Fibroblast of lung (primary cell): Measurements from ENCODE around the gene TJP3. TPM values are rescaled to one million over a fixed set of nuclear protein-coding genes. Genes with fewer than 3 reads are reported as not detected.

Source experiments
- DNase-seq, 2 donors: peaks; one replicate each; pipeline versions ENCODE4 v3.0.0 to v3.0.0-alpha.2; 2010; ENCODE audit warnings: low read depth in 2 of 2
- H2AFZ ChIP-seq: 2 replicates; pipeline ENCODE4 v1.5.1; 2012; ENCODE audit warnings: low read length, control low read depth, inconsistent platforms
- H3K27ac ChIP-seq: 2 replicates; pipeline ENCODE4 v1.5.1; 2011; ENCODE audit warnings: low read length, control low read depth; ENCODE audit not compliant: insufficient read depth
- H3K27me3 ChIP-seq: 2 replicates; pipeline ENCODE4 v1.5.1; 2011; ENCODE audit warnings: mild to moderate bottlenecking, low read length; ENCODE audit not compliant: control insufficient read depth, insufficient read depth
- H3K36me3 ChIP-seq: 2 replicates; pipeline ENCODE4 v1.5.1; 2011; ENCODE audit warnings: low read length; ENCODE audit not compliant: control insufficient read depth, insufficient read depth
- H3K4me1 ChIP-seq: 2 replicates; pipeline ENCODE4 v1.5.1; 2011; ENCODE audit warnings: low read length; ENCODE audit not compliant: control insufficient read depth, insufficient read depth; ENCODE audit errors: extremely low read depth
- H3K4me2 ChIP-seq: 2 replicates; pipeline ENCODE4 v1.5.1; 2011; ENCODE audit warnings: low read length, control low read depth; ENCODE audit not compliant: insufficient read depth; ENCODE audit errors: extremely low read depth
- H3K4me3 ChIP-seq, 4 experiments: fragments of 200-600 bp in 1 of 4; sonication (generic) in 1 of 4; replicated peaks in 1 of 4; 2 replicates each; pipeline ENCODE4 v1.5.1; 2011 to 2016; ENCODE audit warnings: low read length in 4 of 4, low read depth in 3 of 4, mild to moderate bottlenecking in 3 of 4, control low read depth in 2 of 4, inconsistent platforms in 1 of 4, mixed read lengths in 1 of 4; ENCODE audit not compliant: insufficient read depth in 1 of 4; ENCODE audit errors: control extremely low read depth in 1 of 4
- H3K79me2 ChIP-seq: 2 replicates; pipeline ENCODE4 v1.5.1; 2012; ENCODE audit warnings: mild to moderate bottlenecking, low read length, inconsistent platforms; ENCODE audit not compliant: control insufficient read depth, insufficient read depth
- H3K9ac ChIP-seq: 2 replicates; pipeline ENCODE4 v1.5.1; 2011; ENCODE audit warnings: mild to moderate bottlenecking, low read length, control low read depth; ENCODE audit not compliant: insufficient read depth
- H3K9me3 ChIP-seq: 2 replicates; pipeline ENCODE4 v1.5.1; 2012; ENCODE audit warnings: low read depth, low read length; ENCODE audit not compliant: control insufficient read depth, insufficient read depth
- H4K20me1 ChIP-seq: 2 replicates; pipeline ENCODE4 v1.5.1; 2011; ENCODE audit warnings: low read length; ENCODE audit not compliant: control insufficient read depth, insufficient read depth; ENCODE audit errors: extremely low read depth
- EZH2 ChIP-seq: IDR thresholded peaks from 2 replicates; pipeline ENCODE4 v1.5.1; 2012; ENCODE audit warnings: low read length, control low read depth, mild to moderate bottlenecking; ENCODE audit errors: missing control alignments
- polyA plus RNA-seq, 2 donors: library from polyadenylated mRNA; depleted of rRNA in 1 of 2; stranded (reverse) in 1 of 2; unstranded in 1 of 2; fragments of >200 nt; gene quantifications; 2 replicates each; pipeline ENCODE4 v1.2.1, GENCODE V29; 2011 to 2012; ENCODE audit warnings: missing spikeins in 1 of 2
- total RNA-seq: library from RNA; depleted of rRNA; stranded (reverse); fragments of >200 nt; gene quantifications from 2 replicates; pipeline ENCODE4 v1.2.1, GENCODE V29; 2014
- TF ChIP-seq, protein P1 (sequence below), 2 donors: IDR thresholded peaks in 1 of 2; conservative IDR thresholded peaks in 1 of 2; 1 replicate in 1 of 2; 2 replicates in 1 of 2; pipeline ENCODE4 v1.5.1; 2011 to 2012; ENCODE audit warnings: low read length in 2 of 2, control low read depth in 1 of 2, inconsistent platforms in 1 of 2, low read depth in 1 of 2, mild to moderate bottlenecking in 1 of 2

Gene TJP3
- total and polyA plus RNA-seq, 2 donors (not counting 1 experiment from before 2014, with no cell fraction given), result not detected

DNA sequence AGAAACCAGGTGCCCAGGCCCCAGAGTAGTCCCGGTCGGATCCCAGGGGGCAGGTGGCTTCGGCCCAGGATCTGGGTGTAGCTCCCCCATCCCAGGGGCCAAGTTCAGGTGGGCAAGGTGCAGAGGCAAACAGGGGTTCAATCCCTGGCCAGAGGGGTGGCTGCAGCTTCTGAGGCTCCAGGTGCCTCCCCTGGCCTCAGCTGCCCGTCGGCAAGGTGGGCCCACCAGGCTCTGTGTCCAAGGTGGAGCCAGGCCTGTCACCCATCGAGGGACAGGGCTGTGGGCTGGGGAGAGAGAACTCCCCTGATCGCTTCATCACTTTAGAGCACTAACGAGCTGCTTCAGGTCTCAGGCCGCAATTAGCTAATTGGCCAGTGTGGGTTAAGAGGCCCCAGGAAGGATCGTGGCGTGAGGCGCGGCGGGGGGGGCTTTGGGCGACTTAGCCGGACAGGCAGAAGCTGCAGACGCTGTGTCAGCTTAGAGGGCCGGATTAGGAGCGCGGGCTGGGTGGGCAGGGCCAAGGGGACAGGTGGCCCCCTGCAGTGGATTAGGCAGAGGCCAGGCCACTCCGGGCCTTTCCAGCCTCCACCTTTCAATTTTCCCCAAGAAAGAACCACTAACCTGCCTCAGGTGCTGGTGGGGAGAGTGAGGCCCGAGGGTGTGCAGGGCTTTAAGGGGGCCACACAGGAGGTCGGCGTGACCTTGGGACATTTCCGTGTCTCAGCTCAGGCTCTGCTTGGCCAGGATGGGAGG is 66.6 kb downstream of the TJP3 start:
- Histone ChIP-seq H3K27ac (no peak overlapping the region), H3K79me2 (no peaks in the 10 kb centered on the region), H3K36me3 (no peaks in the 10 kb centered on the region), H2AFZ (no peak overlapping the region), H3K9ac (no peak overlapping the region), H4K20me1 (no peaks in the 10 kb centered on the region), H3K9me3 (no peaks in the 10 kb centered on the region), H3K27me3 (no peaks in the 10 kb centered on the region), H3K4me3 (no peak overlapping the region), H3K4me2 (no peak overlapping the region), H3K4me1 (no peaks in the 10 kb centered on the region)
- TF ChIP-seq, protein P1, sequence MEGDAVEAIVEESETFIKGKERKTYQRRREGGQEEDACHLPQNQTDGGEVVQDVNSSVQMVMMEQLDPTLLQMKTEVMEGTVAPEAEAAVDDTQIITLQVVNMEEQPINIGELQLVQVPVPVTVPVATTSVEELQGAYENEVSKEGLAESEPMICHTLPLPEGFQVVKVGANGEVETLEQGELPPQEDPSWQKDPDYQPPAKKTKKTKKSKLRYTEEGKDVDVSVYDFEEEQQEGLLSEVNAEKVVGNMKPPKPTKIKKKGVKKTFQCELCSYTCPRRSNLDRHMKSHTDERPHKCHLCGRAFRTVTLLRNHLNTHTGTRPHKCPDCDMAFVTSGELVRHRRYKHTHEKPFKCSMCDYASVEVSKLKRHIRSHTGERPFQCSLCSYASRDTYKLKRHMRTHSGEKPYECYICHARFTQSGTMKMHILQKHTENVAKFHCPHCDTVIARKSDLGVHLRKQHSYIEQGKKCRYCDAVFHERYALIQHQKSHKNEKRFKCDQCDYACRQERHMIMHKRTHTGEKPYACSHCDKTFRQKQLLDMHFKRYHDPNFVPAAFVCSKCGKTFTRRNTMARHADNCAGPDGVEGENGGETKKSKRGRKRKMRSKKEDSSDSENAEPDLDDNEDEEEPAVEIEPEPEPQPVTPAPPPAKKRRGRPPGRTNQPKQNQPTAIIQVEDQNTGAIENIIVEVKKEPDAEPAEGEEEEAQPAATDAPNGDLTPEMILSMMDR (conservative IDR thresholded peaks at IDR 0.05 in 1 of 2, IDR thresholded peaks at IDR 0.05 in 1 of 2; ENCODE audit: low read depth in 1 of 2, low read length in 2 of 2), result no peak
- TF ChIP-seq EZH2, result no peak
- no peak for DNase-seq

DNA sequence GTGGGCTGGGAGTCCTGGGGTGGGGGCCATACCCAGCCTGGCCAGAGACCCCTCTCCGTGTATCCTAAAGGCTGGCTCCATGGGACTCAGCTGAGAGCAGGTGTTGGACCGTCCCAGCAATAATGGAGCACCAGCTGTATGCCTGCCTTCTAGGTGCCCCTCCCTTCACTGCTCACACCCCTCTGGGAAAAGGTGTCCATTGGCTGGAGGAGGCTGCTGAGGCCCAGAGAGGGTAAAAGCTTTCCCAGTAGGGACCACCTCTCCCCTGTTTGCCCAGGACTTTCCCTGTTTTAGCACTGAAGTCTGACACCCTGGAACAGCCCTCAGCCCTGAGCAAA is 67.2 kb downstream of the TJP3 start:
- Histone ChIP-seq H3K9me3 (no peaks in the 10 kb centered on the region), H3K36me3 (no peaks in the 10 kb centered on the region), H3K4me2 (no peak overlapping the region), H3K79me2 (no peaks in the 10 kb centered on the region), H3K27ac (no peak overlapping the region), H2AFZ (no peak overlapping the region), H4K20me1 (no peaks in the 10 kb centered on the region), H3K4me1 (no peaks in the 10 kb centered on the region), H3K4me3 (no peak overlapping the region), H3K9ac (no peak overlapping the region), H3K27me3 (no peaks in the 10 kb centered on the region)
- DNase-seq, result no peak
- TF ChIP-seq, protein P1 (conservative IDR thresholded peaks at IDR 0.05 in 1 of 2, IDR thresholded peaks at IDR 0.05 in 1 of 2; ENCODE audit: low read depth in 1 of 2, low read length in 2 of 2), result no peak
- no peak for TF ChIP-seq EZH2

DNA sequence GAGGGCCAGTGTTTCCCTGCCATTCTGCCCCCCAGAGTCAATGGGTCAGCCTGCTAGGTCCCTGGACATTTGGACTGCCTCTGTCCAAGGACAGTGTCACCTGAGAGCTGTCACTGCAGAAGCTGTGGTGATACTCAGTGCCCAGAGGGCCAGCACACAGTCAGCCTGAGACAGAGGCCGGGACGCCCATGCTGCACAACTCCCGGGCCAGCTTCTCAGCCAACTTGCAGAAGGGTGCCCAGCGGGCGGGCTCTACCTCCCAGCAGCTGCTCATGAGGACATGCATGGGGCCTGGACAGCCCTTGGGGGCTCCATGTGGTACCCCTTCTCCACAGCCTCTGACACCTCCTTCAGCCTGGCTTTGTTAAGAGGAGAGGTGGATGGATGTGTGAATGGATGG is 67.6 kb downstream of the TJP3 start:
- no peaks in the 10 kb centered on the region for H3K9me3 ChIP-seq
- H3K4me3 ChIP-seq, result no peak overlapping the region
- H3K4me2 ChIP-seq, result no peak overlapping the region
- TF ChIP-seq, protein P1 (conservative IDR thresholded peaks at IDR 0.05 in 1 of 2, IDR thresholded peaks at IDR 0.05 in 1 of 2; ENCODE audit: low read depth in 1 of 2, low read length in 2 of 2), result no peak
- TF ChIP-seq EZH2, result no peak
- H3K36me3 ChIP-seq, result no peaks in the 10 kb centered on the region
- no peak overlapping the region for H3K27ac ChIP-seq
- H3K9ac ChIP-seq, result no peak overlapping the region
- H3K79me2 ChIP-seq, result no peaks in the 10 kb centered on the region
- no peaks in the 10 kb centered on the region for H3K4me1 ChIP-seq
- H3K27me3 ChIP-seq, result no peaks in the 10 kb centered on the region
- no peaks in the 10 kb centered on the region for H4K20me1 ChIP-seq
- no peak overlapping the region for H2AFZ ChIP-seq
- no peak for DNase-seq
